Muscle layer of duodenum (tissue), 2 donors: Measurements from ENCODE around the gene SDR39U1.

Experiments used
- H3K27ac ChIP-seq: one replicate; pipeline ENCODE4 v1.7.0; 2013; ENCODE audit warnings: mild to moderate bottlenecking, low read length
- H3K27me3 ChIP-seq: one replicate; pipeline ENCODE4 v1.7.0; 2013; ENCODE audit warnings: low read depth, mild to moderate bottlenecking, control low read depth, low read length
- H3K36me3 ChIP-seq, 2 donors: one replicate each; pipeline ENCODE4 v1.7.0; 2013; ENCODE audit warnings: low read length in 2 of 2, control low read depth in 1 of 2, mild to moderate bottlenecking in 1 of 2; ENCODE audit not compliant: insufficient read depth in 2 of 2, control insufficient read depth in 1 of 2
- H3K4me1 ChIP-seq, 2 donors: one replicate each; pipeline ENCODE4 v1.7.0; 2013; ENCODE audit warnings: low read length in 2 of 2, mild to moderate bottlenecking in 2 of 2, control low read depth in 1 of 2, moderate library complexity in 1 of 2; ENCODE audit not compliant: insufficient read depth in 2 of 2, control insufficient read depth in 1 of 2
- H3K4me3 ChIP-seq, 2 donors: one replicate each; pipeline ENCODE4 v1.7.0; 2013; ENCODE audit warnings: low read length in 2 of 2, low read depth in 1 of 2, mild to moderate bottlenecking in 1 of 2
- H3K9me3 ChIP-seq, 2 donors: one replicate each; pipeline ENCODE4 v1.7.0; 2013; ENCODE audit warnings: low read length in 2 of 2, control low read depth in 1 of 2, mild to moderate bottlenecking in 1 of 2; ENCODE audit not compliant: control insufficient read depth in 1 of 2
- donor health status: healthy.

Gene SDR39U1

GRCh38 chr14:24440606-24441399, 1.8 kb downstream of the SDR39U1 start:
- Histone ChIP-seq H3K27ac (peak overlapping the region; percentile 99), H3K36me3 (peaks cover 44 to 54% of the 10 kb centered on the region in 2 donors), H3K4me1 (peaks cover 8 to 50% of the 10 kb centered on the region in 2 donors), H3K27me3 (no peaks in the 10 kb centered on the region), H3K4me3 (no peak overlapping the region), H3K9me3 (no peaks in the 10 kb centered on the region)

- Histone ChIP-seq H3K4me3 (no peak overlapping the region), H3K36me3 (peaks cover 49 to 55% of the 10 kb centered on the region in 2 donors), H3K9me3 (no peaks in the 10 kb centered on the region), H3K27ac (no peak overlapping the region), H3K27me3 (no peaks in the 10 kb centered on the region), H3K4me1 (peaks cover 8 to 50% of the 10 kb centered on the region in 2 donors)
These were observed 2.6 kb downstream of the SDR39U1 start for GRCh38 chr14:24439830-24440605.

GRCh38 chr14:24439257-24439656, 3.3 kb downstream of the SDR39U1 start:
- peaks cover 49 to 61% of the 10 kb centered on the region in 2 donors for H3K36me3 ChIP-seq
- H3K27ac ChIP-seq = no peak overlapping the region
- H3K4me1 ChIP-seq = peaks cover 8 to 50% of the 10 kb centered on the region in 2 donors
- no peak overlapping the region for H3K4me3 ChIP-seq
- no peaks in the 10 kb centered on the region for H3K27me3 ChIP-seq
- H3K9me3 ChIP-seq = no peaks in the 10 kb centered on the region

- no peak overlapping the region for H3K27ac ChIP-seq
- H3K4me3 ChIP-seq = no peak overlapping the region
- peaks cover 8 to 48% of the 10 kb centered on the region in 2 donors for H3K4me1 ChIP-seq
- H3K9me3 ChIP-seq = no peaks in the 10 kb centered on the region
- H3K36me3 ChIP-seq = peaks cover 54 to 68% of the 10 kb centered on the region in 2 donors
- no peaks in the 10 kb centered on the region for H3K27me3 ChIP-seq
These were observed 4.1 kb downstream of the SDR39U1 start for GRCh38 chr14:24438223-24439097.

DNA sequence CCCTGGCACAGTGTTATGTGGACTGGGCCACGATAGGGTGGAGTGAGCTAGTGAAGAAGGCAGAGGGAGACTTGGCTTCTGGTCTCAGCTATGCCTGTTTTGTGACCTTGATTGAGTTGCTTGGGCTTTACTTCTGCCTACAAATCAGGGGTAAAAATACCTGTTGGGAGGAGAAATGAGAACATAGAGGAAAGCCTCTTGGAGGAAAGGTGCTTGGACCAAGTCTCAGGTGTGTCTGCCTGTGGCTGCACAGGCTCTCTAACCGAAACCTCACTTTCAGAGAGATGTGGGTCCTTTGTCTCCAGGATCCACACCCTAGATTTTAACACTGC, 4.9 kb downstream of the SDR39U1 start:
- Histone ChIP-seq H3K4me1 (peaks cover 12 to 48% of the 10 kb centered on the region in 2 donors), H3K36me3 (peaks cover 62 to 76% of the 10 kb centered on the region in 2 donors), H3K27me3 (no peaks in the 10 kb centered on the region), H3K27ac (peak overlapping the region; percentile 1), H3K9me3 (no peaks in the 10 kb centered on the region), H3K4me3 (no peak overlapping the region)

DNA sequence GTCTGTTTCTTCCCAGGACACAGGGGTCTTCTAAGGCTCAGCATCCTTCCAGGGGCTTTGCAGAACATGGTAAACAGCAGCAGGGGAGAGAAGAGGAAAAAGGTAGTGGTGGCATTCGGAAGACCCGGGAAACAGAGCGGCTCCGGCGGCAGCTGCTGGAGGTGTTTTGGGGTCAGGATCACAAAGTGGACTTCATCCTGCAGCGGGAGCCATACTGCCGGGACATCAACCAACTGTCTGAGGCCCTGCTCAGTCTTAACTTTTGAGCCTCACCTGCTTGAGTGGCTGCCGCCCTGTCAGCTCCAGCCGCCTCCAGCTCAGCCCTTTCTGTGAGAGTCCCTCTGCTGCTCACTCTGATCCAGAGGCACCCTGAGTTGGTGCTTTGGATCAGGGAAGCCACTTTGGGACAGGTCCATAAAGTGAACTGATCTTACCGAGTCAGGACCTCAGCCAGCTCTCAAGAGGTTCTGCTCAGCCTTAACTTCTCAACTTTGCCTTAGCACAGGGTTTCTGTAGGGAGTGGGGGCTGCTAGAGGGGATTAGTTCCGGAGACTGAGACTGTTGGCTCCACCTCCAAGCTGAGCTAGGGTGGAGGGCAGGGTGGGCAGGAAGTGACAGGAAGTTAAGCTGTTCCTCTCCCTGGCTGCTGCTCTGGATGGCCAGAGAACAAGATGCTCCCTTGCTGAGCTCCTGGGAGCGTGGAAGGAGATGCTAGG, 5.4 kb downstream of the SDR39U1 start:
- Histone ChIP-seq H3K27me3 (no peaks in the 10 kb centered on the region), H3K9me3 (no peaks in the 10 kb centered on the region), H3K4me3 (no peak overlapping the region), H3K27ac (peak overlapping the region; percentile 1), H3K4me1 (peaks cover 12 to 53% of the 10 kb centered on the region in 2 donors), H3K36me3 (peaks cover 65 to 77% of the 10 kb centered on the region in 2 donors)

GRCh38 chr14:24436355-24437019, 6.1 kb downstream of the SDR39U1 start:
- Histone ChIP-seq H3K4me1 (peaks cover 10 to 55% of the 10 kb centered on the region in 2 donors), H3K4me3 (no peak overlapping the region), H3K27me3 (no peaks in the 10 kb centered on the region), H3K36me3 (peaks cover 65 to 79% of the 10 kb centered on the region in 2 donors), H3K27ac (peak overlapping the region; percentile 69), H3K9me3 (no peaks in the 10 kb centered on the region)

- peak overlapping the region; percentile 69 for H3K27ac ChIP-seq
These were observed 6.6 kb downstream of the SDR39U1 start for GRCh38 chr14:24435998-24436354.

GRCh38 chr14:24435192-24435810, 7.3 kb downstream of the SDR39U1 start:
- H3K27ac ChIP-seq = no peak overlapping the region
- H3K36me3 ChIP-seq = peaks cover 57 to 71% of the 10 kb centered on the region in 2 donors
- peaks cover 13 to 53% of the 10 kb centered on the region in 2 donors for H3K4me1 ChIP-seq
- H3K4me3 ChIP-seq = no peak overlapping the region
- no peaks in the 10 kb centered on the region for H3K27me3 ChIP-seq
- H3K9me3 ChIP-seq = no peaks in the 10 kb centered on the region

More at GRCh38 chr14:24435998-24436354, 6.6 kb downstream of the SDR39U1 start:
- Histone ChIP-seq H3K27me3 (no peaks in the 10 kb centered on the region), H3K4me1 (peaks cover 11 to 55% of the 10 kb centered on the region in 2 donors), H3K9me3 (no peaks in the 10 kb centered on the region), H3K4me3 (no peak overlapping the region), H3K36me3 (peaks cover 63 to 78% of the 10 kb centered on the region in 2 donors)

GRCh38 chr14:24434676-24435075, 7.9 kb downstream of the SDR39U1 start:
- peaks cover 51 to 67% of the 10 kb centered on the region in 2 donors for H3K36me3 ChIP-seq

More at GRCh38 chr14:24434676-24435075, 7.9 kb downstream of the SDR39U1 start:
- no peaks in the 10 kb centered on the region for H3K9me3 ChIP-seq
- no peak overlapping the region for H3K4me3 ChIP-seq
- peaks cover 13 to 50% of the 10 kb centered on the region in 2 donors for H3K4me1 ChIP-seq
- no peak overlapping the region for H3K27ac ChIP-seq
- H3K27me3 ChIP-seq = no peaks in the 10 kb centered on the region
